Activated CD8-positive, alpha-beta T cell treated with anti-CD3 and anti-CD28 coated beads for 36 hours (primary cell): Measurements from ENCODE around the gene NBAS. TPM values are rescaled to one million over a fixed set of nuclear protein-coding genes. Genes with fewer than 3 reads are reported as not detected.

Experiments used
- ATAC-seq: fragments of 200-7000 bp; cut with Tn5 transposase; one replicate; pipeline ENCODE4 v1.10.0; 2021; ENCODE audit warnings: mild to moderate bottlenecking, moderate library complexity
- CTCF ChIA-PET: fragments of 350-600 bp; sonication (Branson Sonifier 250); formaldehyde crosslinking; loops from one replicate; lab custom pipeline; 2021; ENCODE audit warnings: antibody characterized with exemption; lab: Charles Lee
- POLR2A ChIA-PET: fragments of 350-600 bp; sonication (Branson Sonifier 250); formaldehyde crosslinking; loops from one replicate; lab custom pipeline; 2021; ENCODE audit warnings: antibody characterized with exemption; lab: Charles Lee
- DNase-seq: peaks from one replicate; pipeline ENCODE4 v3.0.0-alpha.2; 2020
- H3K27ac Mint-ChIP-seq: one replicate; pipeline ENCODE4 v1.8.0; 2021; ENCODE audit warnings: mild to moderate bottlenecking, mixed read lengths
- H3K27me3 Mint-ChIP-seq: one replicate; pipeline ENCODE4 v1.8.0; 2021; ENCODE audit warnings: mixed read lengths
- H3K36me3 Mint-ChIP-seq: one replicate; pipeline ENCODE4 v1.8.0; 2021; ENCODE audit warnings: low read depth, mixed read lengths
- H3K4me1 Mint-ChIP-seq: one replicate; pipeline ENCODE4 v1.8.0; 2021; ENCODE audit warnings: low read depth, mixed read lengths
- H3K4me3 Mint-ChIP-seq: one replicate; pipeline ENCODE4 v1.8.0; 2021; ENCODE audit warnings: mild to moderate bottlenecking, moderate library complexity, mixed read lengths
- H3K9me3 Mint-ChIP-seq: one replicate; pipeline ENCODE4 v1.8.0; 2021; ENCODE audit warnings: mixed read lengths
- CTCF ChIP-seq: fragments of 200-600 bp; IDR thresholded peaks from one replicate; pipeline ENCODE4 v1.8.0; 2022; ENCODE audit warnings: antibody characterized with exemption, mild to moderate bottlenecking
- intact Hi-C: fragments of 100-400 bp; cut with micrococcal nuclease; formaldehyde crosslinking; loops from one replicate; pipeline ENCODE4 v1.10.0; 2022
- total RNA-seq, 2 experiments: library from RNA; stranded (reverse); gene quantifications; one replicate each; pipeline ENCODE4 v1.2.3, GENCODE V29; 2021

NBAS gene
- total RNA-seq, 2 experiments from 2014 or later: 40.9 to 41.9 TPM

GRCh38 chr2:15539999-15540398 is 21.1 kb downstream of the NBAS start:
- ATAC-seq (no peak), DNase-seq (no peak)
- no peaks in the 10 kb centered on the region for H3K9me3 Mint-ChIP-seq
- H3K4me1 Mint-ChIP-seq: peaks cover 4% of the 10 kb centered on the region
- no peak overlapping the region for H3K27ac Mint-ChIP-seq
- intact Hi-C loops: no loop called here
- TF ChIP-seq CTCF: no peak
- ChIA-PET POLR2A (no interaction called here), CTCF (interaction anchor here (1.1 kb wide), 1 partner anchor 37 kb away, joined by 3 read pairs; no protein-coding TSS in a partner anchor)
- peaks cover 11% of the 10 kb centered on the region for H3K36me3 Mint-ChIP-seq
- no peaks in the 10 kb centered on the region for H3K27me3 Mint-ChIP-seq
- H3K4me3 Mint-ChIP-seq: no peak overlapping the region

- Mint-ChIP-seq H3K27ac (no peak overlapping the region), H3K36me3 (peaks cover 14% of the 10 kb centered on the region), H3K4me1 (peaks cover 4% of the 10 kb centered on the region), H3K27me3 (no peaks in the 10 kb centered on the region), H3K9me3 (no peaks in the 10 kb centered on the region), H3K4me3 (no peak overlapping the region)
- intact Hi-C loops: no loop called here
- CTCF ChIA-PET: interaction anchor here (2.9 kb wide), 1 partner anchor 8 kb away, joined by 19 read pairs; no protein-coding TSS in a partner anchor
- ATAC-seq (no peak), DNase-seq (no peak)
- POLR2A ChIA-PET: no interaction called here
- TF ChIP-seq CTCF: no peak
Measured at GRCh38 chr2:15538792-15539191, 22.3 kb downstream of the NBAS start.

- Mint-ChIP-seq H3K36me3 (peaks cover 33% of the 10 kb centered on the region), H3K9me3 (no peaks in the 10 kb centered on the region), H3K27me3 (no peaks in the 10 kb centered on the region), H3K27ac (no peak overlapping the region), H3K4me1 (peaks cover 4% of the 10 kb centered on the region), H3K4me3 (no peak overlapping the region)
- no peak for TF ChIP-seq CTCF
- CTCF ChIA-PET: no interaction called here
- ATAC-seq (no peak), DNase-seq (no peak)
- intact Hi-C loops: no loop called here
- POLR2A ChIA-PET: no interaction called here
Measured at GRCh38 chr2:15533860-15534480, 27.2 kb downstream of the NBAS start.

- H3K27ac Mint-ChIP-seq: no peak overlapping the region
- peaks cover 4% of the 10 kb centered on the region for H3K4me1 Mint-ChIP-seq
- CTCF ChIA-PET: no interaction called here
- TF ChIP-seq CTCF: no peak
- no peaks in the 10 kb centered on the region for H3K9me3 Mint-ChIP-seq
- no peaks in the 10 kb centered on the region for H3K27me3 Mint-ChIP-seq
- peaks cover 32% of the 10 kb centered on the region for H3K36me3 Mint-ChIP-seq
- POLR2A ChIA-PET: interaction anchor here (0.6 kb wide), 1 partner anchor 77 kb away, joined by 3 read pairs; no protein-coding TSS in a partner anchor
- intact Hi-C loops: no loop called here
- ATAC-seq (no peak), DNase-seq (no peak)
- H3K4me3 Mint-ChIP-seq: no peak overlapping the region
Measured at GRCh38 chr2:15532996-15533395, 28.1 kb downstream of the NBAS start.

GRCh38 chr2:15531095-15531854 is 29.9 kb downstream of the NBAS start:
- TF ChIP-seq CTCF: no peak
- no peak for ATAC-seq

More at GRCh38 chr2:15531095-15531854, 29.9 kb downstream of the NBAS start:
- intact Hi-C loops: no loop called here
- DNase-seq: no peak
- Mint-ChIP-seq H3K4me1 (no peaks in the 10 kb centered on the region), H3K27me3 (no peaks in the 10 kb centered on the region), H3K36me3 (peaks cover 39% of the 10 kb centered on the region), H3K27ac (no peak overlapping the region), H3K4me3 (no peak overlapping the region), H3K9me3 (no peaks in the 10 kb centered on the region)
- CTCF ChIA-PET: no interaction called here
- POLR2A ChIA-PET: no interaction called here
